Colonic mucosa (tissue), 4 donors: ENCODE results near the gene UCMA. TPM values are rescaled to one million over a fixed set of nuclear protein-coding genes. Genes with fewer than 3 reads are reported as not detected.

Experiments used
- DNase-seq: peaks from one replicate; pipeline ENCODE4 v3.0.0-alpha.2; 2020
- H3K27ac ChIP-seq: fragments of 200-600 bp; one replicate; pipeline ENCODE4 v1.8.0; 2021
- H3K27me3 ChIP-seq: fragments of 200-600 bp; one replicate; pipeline ENCODE4 v1.8.0; 2021
- H3K36me3 ChIP-seq: fragments of 200-600 bp; one replicate; pipeline ENCODE4 v1.8.0; 2021
- H3K4me1 ChIP-seq: fragments of 200-600 bp; one replicate; pipeline ENCODE4 v1.8.0; 2021; ENCODE audit warnings: mild to moderate bottlenecking
- H3K4me3 ChIP-seq: fragments of 200-600 bp; one replicate; pipeline ENCODE4 v1.8.0; 2021
- H3K9ac ChIP-seq, 2 donors: one replicate each; pipeline ENCODE4 v1.7.0; 2013; ENCODE audit warnings: control low read depth in 2 of 2, low read depth in 2 of 2, low read length in 2 of 2
- H3K9me3 ChIP-seq: fragments of 200-600 bp; one replicate; pipeline ENCODE4 v1.8.0; 2021
- CTCF ChIP-seq: fragments of 200-600 bp; IDR thresholded peaks from one replicate; pipeline ENCODE4 v1.8.0; 2022; ENCODE audit warnings: antibody characterized with exemption, mild to moderate bottlenecking
- intact Hi-C: fragments of 100-400 bp; cut with DNase I; formaldehyde crosslinking; loops from one replicate; pipeline ENCODE4 v1.14.1; 2022
- total RNA-seq, 2 donors: library from RNA; stranded (reverse); fragmentation: NEBNext Ultra II Directional in 1 of 2; extraction: Animal tissue kit (Norgen Biotek cat#: 25700) in 1 of 2; gene quantifications; one replicate each; pipeline ENCODE4 v1.2.1, GENCODE V29; 2021
- donor health status: healthy.
- donor health status: DM: no; HTN: no; CAD: no.
- donor health status: DM: no; HTN: no; CAD: no.

The UCMA gene
- total RNA-seq, 2 donors from 2014 or later, result not detected

GRCh38 chr10:13180788-13181187 lies 53.4 kb downstream of the UCMA start:
- H3K9me3 ChIP-seq, result no peaks in the 10 kb centered on the region
- no peak for DNase-seq
- no peak for TF ChIP-seq CTCF

DNA sequence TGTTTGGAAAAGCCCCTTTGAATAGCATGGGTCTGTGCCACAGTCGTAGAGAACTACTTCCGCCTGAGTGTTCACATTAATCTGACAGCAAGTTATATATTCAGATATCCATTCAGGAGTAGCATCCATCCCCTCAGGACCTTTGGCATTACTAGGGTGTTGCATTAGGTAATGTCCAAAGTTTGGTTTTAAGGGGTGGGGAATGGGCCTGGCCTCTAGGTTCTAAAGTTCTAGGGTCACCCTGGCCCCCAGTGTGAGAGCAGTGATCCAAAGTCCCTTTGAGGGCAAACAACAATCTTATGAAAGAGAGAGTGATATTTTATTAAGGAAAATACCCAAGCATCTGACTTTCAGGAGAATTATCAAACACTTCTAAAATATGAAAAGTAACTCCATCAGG lies 60.6 kb downstream of the UCMA start:
- Histone ChIP-seq H3K9ac (no peak overlapping the region), H3K4me1 (no peaks in the 10 kb centered on the region), H3K27me3 (no peaks in the 10 kb centered on the region), H3K27ac (no peak overlapping the region), H3K4me3 (no peak overlapping the region), H3K9me3 (no peaks in the 10 kb centered on the region), H3K36me3 (no peaks in the 10 kb centered on the region)
- DNase-seq, result no peak
- intact Hi-C loops, result no loop called here
- TF ChIP-seq CTCF, result no peak

More at GRCh38 chr10:13180788-13181187, 53.4 kb downstream of the UCMA start:
- no peak overlapping the region for H3K27ac ChIP-seq
- H3K36me3 ChIP-seq, result no peaks in the 10 kb centered on the region
- H3K4me1 ChIP-seq, result no peaks in the 10 kb centered on the region
- no peak overlapping the region for H3K9ac ChIP-seq
- H3K4me3 ChIP-seq, result no peak overlapping the region
- H3K27me3 ChIP-seq, result no peaks in the 10 kb centered on the region
- intact Hi-C loops, result no loop called here

Other genes with a start within 250 kb of the UCMA start
- gene CCDC3, start 232.7 kb downstream of the UCMA start, total RNA-seq, result 1 to 10 TPM; 1.4 to 2.1 TPM
- gene OPTN, start 134.2 kb downstream of the UCMA start, total RNA-seq, result 100 to 1,000 TPM in 1 of 2 donors, 10 to 100 TPM in 1; 59.8 to 122 TPM
- gene MCM10, start 72.8 kb downstream of the UCMA start, total RNA-seq, result 10 to 100 TPM in 1 of 2 donors, 1 to 10 TPM in 1; 2.4 to 21.0 TPM
- gene PHYH, start 65.7 kb upstream of the UCMA start, total RNA-seq, result 10 to 100 TPM; 35.6 to 62.1 TPM
- 10 to 100 TPM; 34.4 to 51.3 TPM for gene SEPHS1, start 113.9 kb upstream of the UCMA start, total RNA-seq